Keratinocyte (primary cell): ENCODE measurements around the gene SPRED2. TPM values are rescaled to one million over a fixed set of nuclear protein-coding genes. Genes with fewer than 3 reads are reported as not detected.

Source experiments
- DNase-seq: peaks from one replicate; pipeline ENCODE4 v3.0.0-alpha.2; 2011; ENCODE audit warnings: low read depth, missing footprints, low spot score
- FAIRE-seq: peaks from 2 replicates; lab custom pipeline; 2011; peaks lifted over from hg19 to GRCh38; lab: Jason Lieb, UNC
- H2AFZ ChIP-seq: 2 replicates; pipeline ENCODE4 v1.6.0; 2012; ENCODE audit warnings: low read length, control low read depth, inconsistent platforms; ENCODE audit not compliant: control insufficient read depth
- H3K27ac ChIP-seq: 2 replicates; pipeline ENCODE4 v1.5.1; 2011; ENCODE audit warnings: low read length; ENCODE audit not compliant: control insufficient read depth, insufficient read depth
- H3K27me3 ChIP-seq: 3 replicates; pipeline ENCODE4 v1.6.0; 2011; ENCODE audit warnings: low read length; ENCODE audit not compliant: control insufficient read depth, insufficient read depth; ENCODE audit errors: extremely low read depth
- H3K36me3 ChIP-seq, 2 experiments: 2 replicates in 1 of 2; 3 replicates in 1 of 2; pipeline ENCODE4 v1.5.1; 2011; ENCODE audit warnings: low read length in 2 of 2, mild to moderate bottlenecking in 1 of 2; ENCODE audit not compliant: control insufficient read depth in 2 of 2, insufficient read depth in 2 of 2; ENCODE audit errors: extremely low read depth in 1 of 2
- H3K4me1 ChIP-seq: 3 replicates; pipeline ENCODE4 v1.5.1; 2011; ENCODE audit warnings: low read length; ENCODE audit not compliant: control insufficient read depth, insufficient read depth; ENCODE audit errors: extremely low read depth
- H3K4me2 ChIP-seq: 3 replicates; pipeline ENCODE4 v1.6.0; 2011; ENCODE audit warnings: low read depth, low read length; ENCODE audit not compliant: control insufficient read depth, insufficient read depth; ENCODE audit errors: extremely low read depth
- H3K4me3 ChIP-seq, 3 experiments: fragments of 200-600 bp in 1 of 3; sonication (generic) in 1 of 3; 2 replicates in 2 of 3; 3 replicates in 1 of 3; pipeline ENCODE4 v1.5.1; 2011 to 2016; ENCODE audit warnings: low read length in 3 of 3, mild to moderate bottlenecking in 3 of 3, control low read depth in 2 of 3, inconsistent platforms in 1 of 3, low read depth in 1 of 3, mixed read lengths in 1 of 3, mixed run types in 1 of 3, moderate library complexity in 1 of 3; ENCODE audit not compliant: control insufficient read depth in 2 of 3, insufficient read depth in 2 of 3; ENCODE audit errors: extremely low read depth in 1 of 3
- H3K79me2 ChIP-seq: 2 replicates; pipeline ENCODE4 v1.6.0; 2012; ENCODE audit warnings: low read length; ENCODE audit not compliant: control insufficient read depth, insufficient read depth
- H3K9ac ChIP-seq: 3 replicates; pipeline ENCODE4 v1.6.0; 2011; ENCODE audit warnings: low read length; ENCODE audit not compliant: control insufficient read depth, insufficient read depth; ENCODE audit errors: extremely low read depth
- H3K9me1 ChIP-seq: 3 replicates; pipeline ENCODE4 v1.6.0; 2011; ENCODE audit warnings: low read length; ENCODE audit not compliant: control insufficient read depth, insufficient read depth; ENCODE audit errors: extremely low read depth
- H3K9me3 ChIP-seq: 2 replicates; pipeline ENCODE4 v1.5.1; 2012; ENCODE audit warnings: low read depth, low read length; ENCODE audit not compliant: control insufficient read depth
- H4K20me1 ChIP-seq: 3 replicates; pipeline ENCODE4 v1.6.0; 2011; ENCODE audit warnings: low read length; ENCODE audit not compliant: control insufficient read depth, insufficient read depth; ENCODE audit errors: extremely low read depth
- CTCF ChIP-seq, 3 experiments: IDR thresholded peaks in 1 of 3; conservative IDR thresholded peaks in 1 of 3; optimal IDR thresholded peaks in 1 of 3; 2 replicates in 2 of 3; 3 replicates in 1 of 3; pipeline versions ENCODE3 to v1.5.1; 2011; ENCODE audit warnings: low read length in 3 of 3, mild to moderate bottlenecking in 3 of 3, moderate library complexity in 2 of 3, control low read depth in 1 of 3, inconsistent platforms in 1 of 3; ENCODE audit not compliant: insufficient read depth in 2 of 3; ENCODE audit errors: extremely low read depth in 1 of 3
- EZH2 ChIP-seq: IDR thresholded peaks from one replicate; pipeline ENCODE4 v1.6.1; 2012; ENCODE audit warnings: inconsistent platforms, mild to moderate bottlenecking, low read length, moderate library complexity
- dilution Hi-C: fragments of 300-500 bp; cut with MboI; formaldehyde crosslinking; loops from one replicate; pipeline ENCODE4 v1.7.0; 2020; ENCODE audit warnings: low sequenced_read_pairs; ENCODE audit not compliant: extremely low pct_ligation_motif_present
- polyA plus RNA-seq, 5 experiments: library from polyadenylated mRNA; depleted of rRNA in 3 of 5; stranded (reverse) in 3 of 5; stranded (forward) in 1 of 5; unstranded in 1 of 5; fragments of >200 nt; gene quantifications; 1 replicate in 1 of 5; 2 replicates in 3 of 5; 3 replicates in 1 of 5; pipeline versions ENCODE4 v1.2.1 to v1.2.3, GENCODE V29; 2011 to 2012; ENCODE audit warnings: missing spikeins in 2 of 5, low read depth in 1 of 5, low replicate concordance in 1 of 5

The SPRED2 gene
- polyA plus RNA-seq, 1 donor (not counting 4 experiments of a cell fraction or from before 2014, with no cell fraction given) = 26.8 TPM

- H3K27me3 ChIP-seq = no peaks in the 10 kb centered on the region
- no peak overlapping the region for H2AFZ ChIP-seq
- no peaks in the 10 kb centered on the region for H3K4me1 ChIP-seq
- no peaks in the 10 kb centered on the region for H4K20me1 ChIP-seq
- peaks cover 14 to 22% of the 10 kb centered on the region in 2 experiments for H3K36me3 ChIP-seq
- H3K4me3 ChIP-seq = no peak overlapping the region
- no peaks in the 10 kb centered on the region for H3K9me3 ChIP-seq
- FAIRE-seq (no peak), DNase-seq (no peak)
- H3K9ac ChIP-seq = no peak overlapping the region
- dilution Hi-C loops = no loop called here
- H3K79me2 ChIP-seq = peaks cover 39% of the 10 kb centered on the region
- H3K27ac ChIP-seq = no peak overlapping the region
- no peak overlapping the region for H3K4me2 ChIP-seq
- no peaks in the 10 kb centered on the region for H3K9me1 ChIP-seq
- TF ChIP-seq CTCF (optimal IDR thresholded peaks at IDR 0.05 in 1 of 3, IDR thresholded peaks at IDR 0.05 in 1 of 3, conservative IDR thresholded peaks at IDR 0.05 in 1 of 3; ENCODE audit: extremely low read depth in 1 of 3, insufficient read depth in 2 of 3, low read length in 3 of 3) (no peak), EZH2 (no peak)
Measured at GRCh38 chr2:65263262-65263661, 169.1 kb downstream of the SPRED2 start.

GRCh38 chr2:65261676-65262075 is 170.7 kb downstream of the SPRED2 start:
- no peak overlapping the region for H3K4me2 ChIP-seq
- no peaks in the 10 kb centered on the region for H3K9me1 ChIP-seq
- TF ChIP-seq EZH2 = no peak
- no peak for TF ChIP-seq CTCF (optimal IDR thresholded peaks at IDR 0.05 in 1 of 3, IDR thresholded peaks at IDR 0.05 in 1 of 3, conservative IDR thresholded peaks at IDR 0.05 in 1 of 3; ENCODE audit: extremely low read depth in 1 of 3, insufficient read depth in 2 of 3, low read length in 3 of 3)
- dilution Hi-C loops = no loop called here
- no peak overlapping the region for H2AFZ ChIP-seq
- H3K9me3 ChIP-seq = no peaks in the 10 kb centered on the region
- peaks cover 6 to 16% of the 10 kb centered on the region in 2 experiments for H3K36me3 ChIP-seq
- no peak for DNase-seq
- H3K9ac ChIP-seq = no peak overlapping the region
- FAIRE-seq = no peak
- H4K20me1 ChIP-seq = no peaks in the 10 kb centered on the region
- H3K4me1 ChIP-seq = no peaks in the 10 kb centered on the region
- H3K4me3 ChIP-seq = no peak overlapping the region
- peaks cover 41% of the 10 kb centered on the region for H3K79me2 ChIP-seq
- no peaks in the 10 kb centered on the region for H3K27me3 ChIP-seq
- H3K27ac ChIP-seq = no peak overlapping the region

Other genes with a start within 250 kb of the SPRED2 start
- gene ACTR2, start 204.8 kb downstream of the SPRED2 start, polyA plus RNA-seq = 121 to 257 TPM (median 134 TPM) in 3 replicates